Measurements from ENCODE around the gene SHC3. TPM values are rescaled to one million over a fixed set of nuclear protein-coding genes. Genes with fewer than 3 reads are reported as not detected.
A peak's percentile ranks its signal among the peaks of the same experiment; 100 is the strongest.

The SHC3 gene
- polyA plus RNA-seq, 1 donor: 0.67 TPM

- DNase-seq: no peak
Observed at GRCh38 chr9:89107406-89107805, 71.2 kb downstream of the SHC3 start.

GRCh38 chr9:89106224-89106851 is 72.3 kb downstream of the SHC3 start:
- DNase-seq: no peak

- no peak for DNase-seq
Observed at GRCh38 chr9:89104821-89105220, 73.8 kb downstream of the SHC3 start.

- DNase-seq: peak; percentile 21
Observed at GRCh38 chr9:89097219-89097618, 81.4 kb downstream of the SHC3 start.

GRCh38 chr9:89096807-89097206 is 81.8 kb downstream of the SHC3 start:
- no peak for DNase-seq

- no peak for DNase-seq
Observed at GRCh38 chr9:89095761-89096528, 82.7 kb downstream of the SHC3 start.

GRCh38 chr9:89093201-89093975 is 85.2 kb downstream of the SHC3 start:
- no peak for DNase-seq

GRCh38 chr9:89089176-89089575 is 89.4 kb downstream of the SHC3 start:
- DNase-seq: no peak

- no peak for DNase-seq
Observed at GRCh38 chr9:89083626-89084025, 95.0 kb downstream of the SHC3 start.

GRCh38 chr9:89080193-89080592 is 98.4 kb downstream of the SHC3 start:
- DNase-seq: no peak

GRCh38 chr9:89079391-89079790 is 99.2 kb downstream of the SHC3 start:
- peak; percentile 6 for DNase-seq

GRCh38 chr9:89078860-89079259 is 99.8 kb downstream of the SHC3 start:
- no peak for DNase-seq

GRCh38 chr9:89078421-89078820 is 100.2 kb downstream of the SHC3 start:
- no peak for DNase-seq

- no peak for DNase-seq
Observed at GRCh38 chr9:89077519-89077918, 101.1 kb downstream of the SHC3 start.

- DNase-seq: no peak
Observed at GRCh38 chr9:89073397-89073796, 105.2 kb downstream of the SHC3 start.

- no peak for DNase-seq
Observed at GRCh38 chr9:89071591-89071990, 107.0 kb downstream of the SHC3 start.

- no peak for DNase-seq
Observed at GRCh38 chr9:89066835-89067234, 111.8 kb downstream of the SHC3 start.

- DNase-seq: no peak
Observed at GRCh38 chr9:89065921-89066320, 112.7 kb downstream of the SHC3 start.

GRCh38 chr9:89060790-89061189 is 117.8 kb downstream of the SHC3 start:
- DNase-seq: no peak

GRCh38 chr9:89059925-89060506 is 118.6 kb downstream of the SHC3 start:
- DNase-seq: no peak

GRCh38 chr9:89058906-89059305 is 119.7 kb downstream of the SHC3 start:
- no peak for DNase-seq

- DNase-seq: no peak
Observed at GRCh38 chr9:89054865-89055495, 123.6 kb downstream of the SHC3 start.

- DNase-seq: no peak
Observed at GRCh38 chr9:89053301-89053700, 125.3 kb downstream of the SHC3 start.
